Endodermal cell (in vitro differentiated cells): ENCODE results near the gene EXOC3L2. TPM values are rescaled to one million over a fixed set of nuclear protein-coding genes. Genes with fewer than 3 reads are reported as not detected.

Experiments used
- DNase-seq: peaks from one replicate; pipeline ENCODE4 v3.0.0-alpha.2; 2017
- H3K27ac ChIP-seq: 2 replicates; pipeline ENCODE4 v1.5.1; 2013; ENCODE audit warnings: mild to moderate bottlenecking, low read depth, low read length, moderate library complexity
- H3K27me3 ChIP-seq: 2 replicates; pipeline ENCODE4 v1.6.1; 2013; ENCODE audit warnings: mild to moderate bottlenecking, low read length, moderate library complexity; ENCODE audit not compliant: insufficient read depth, control insufficient read depth, poor library complexity, severe bottlenecking
- H3K36me3 ChIP-seq: 2 replicates; pipeline ENCODE4 v1.7.0; 2013; ENCODE audit warnings: mild to moderate bottlenecking, low read length, moderate library complexity; ENCODE audit not compliant: control insufficient read depth, insufficient read depth
- H3K4me1 ChIP-seq: one replicate; pipeline ENCODE4 v1.7.0; 2013; ENCODE audit warnings: low read length; ENCODE audit not compliant: control insufficient read depth, insufficient read depth
- H3K4me3 ChIP-seq: 2 replicates; pipeline ENCODE4 v1.5.1; 2013; ENCODE audit warnings: mild to moderate bottlenecking, low read length, moderate library complexity
- H3K9ac ChIP-seq: 2 replicates; pipeline ENCODE4 v1.6.1; 2013; ENCODE audit warnings: mild to moderate bottlenecking, low read length, moderate library complexity; ENCODE audit not compliant: poor library complexity, severe bottlenecking; ENCODE audit errors: extremely low read depth
- H3K9me3 ChIP-seq: 2 replicates; pipeline ENCODE4 v1.6.1; 2013; ENCODE audit warnings: mild to moderate bottlenecking, low read length, moderate library complexity; ENCODE audit not compliant: control insufficient read depth
- H3K27ac Mint-ChIP-seq: 2 replicates; pipeline ENCODE4 v1.8.0; 2020; ENCODE audit warnings: mixed read lengths
- H3K27me3 Mint-ChIP-seq: 2 replicates; pipeline ENCODE4 v1.8.0; 2021; ENCODE audit warnings: mild to moderate bottlenecking, mixed read lengths; ENCODE audit not compliant: insufficient read depth
- H3K36me3 Mint-ChIP-seq: 2 replicates; pipeline ENCODE4 v1.8.0; 2020; ENCODE audit warnings: low read depth, mixed read lengths
- H3K4me1 Mint-ChIP-seq: 2 replicates; pipeline ENCODE4 v1.8.0; 2020; ENCODE audit warnings: mixed read lengths
- H3K4me3 Mint-ChIP-seq: 2 replicates; pipeline ENCODE4 v1.8.0; 2020; ENCODE audit warnings: mild to moderate bottlenecking, moderate library complexity, mixed read lengths
- H3K9me3 Mint-ChIP-seq: 2 replicates; pipeline ENCODE4 v1.8.0; 2020; ENCODE audit warnings: mild to moderate bottlenecking, mixed read lengths
- WGBS, 2 experiments: methylation state at CpG; one replicate each; pipeline versions ENCODE4 v1.1.5 to v1.1.7; 2013; ENCODE audit warnings: missing lambda C conversion rate in 2 of 2, mixed read lengths in 1 of 2; ENCODE audit not compliant: insufficient coverage in 1 of 2, insufficient read length in 1 of 2; 5-methylcytosine and 5-hydroxymethylcytosine counted together
- total RNA-seq, 2 donors: library from RNA; stranded (reverse); fragmentation: NEBNext Ultra II Directional in 1 of 2; extraction: Animal tissue kit (Norgen Biotek cat#: 25700) in 1 of 2; gene quantifications; 2 replicates in 1 of 2; 3 replicates in 1 of 2; pipeline ENCODE4 v1.2.1, GENCODE V29; 2021
- TF ChIP-seq, protein P1 (sequence below): fragments of 200-600 bp; sonication (generic); conservative IDR thresholded peaks from 2 replicates; pipeline ENCODE4 v1.5.0; 2021; ENCODE audit warnings: antibody characterized with exemption, mild to moderate bottlenecking

The EXOC3L2 gene
- total RNA-seq, 2 donors from 2014 or later = 0.11 TPM; not detected in 1

DNA sequence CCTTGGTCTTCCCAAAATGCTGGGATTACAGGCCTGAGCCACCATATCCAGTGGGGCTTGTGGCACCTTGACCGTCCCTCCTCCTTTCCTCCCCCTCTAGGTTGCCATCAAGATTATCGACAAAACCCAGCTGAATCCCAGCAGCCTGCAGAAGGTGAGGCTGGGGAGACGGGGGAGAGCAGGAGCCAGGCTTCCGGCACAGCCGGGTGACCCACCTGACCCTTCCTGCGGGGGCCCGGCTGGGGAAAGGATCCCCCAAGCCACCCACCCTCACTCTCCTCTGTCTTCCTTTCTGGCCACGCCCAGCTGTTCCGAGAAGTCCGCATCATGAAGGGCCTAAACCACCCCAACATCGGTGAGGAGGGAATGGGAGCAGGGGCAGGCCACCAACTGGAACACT, 17.8 kb upstream of the EXOC3L2 start:
- H3K4me1 Mint-ChIP-seq = peaks cover 4% of the 10 kb centered on the region
- peaks cover 31% of the 10 kb centered on the region for H3K36me3 Mint-ChIP-seq
- Histone ChIP-seq H3K27me3 (no peaks in the 10 kb centered on the region), H3K9ac (no peak overlapping the region), H3K27ac (no peak overlapping the region), H3K36me3 (peaks cover 19% of the 10 kb centered on the region), H3K9me3 (no peaks in the 10 kb centered on the region), H3K4me1 (no peaks in the 10 kb centered on the region), H3K4me3 (no peak overlapping the region)
- TF ChIP-seq, protein P1, sequence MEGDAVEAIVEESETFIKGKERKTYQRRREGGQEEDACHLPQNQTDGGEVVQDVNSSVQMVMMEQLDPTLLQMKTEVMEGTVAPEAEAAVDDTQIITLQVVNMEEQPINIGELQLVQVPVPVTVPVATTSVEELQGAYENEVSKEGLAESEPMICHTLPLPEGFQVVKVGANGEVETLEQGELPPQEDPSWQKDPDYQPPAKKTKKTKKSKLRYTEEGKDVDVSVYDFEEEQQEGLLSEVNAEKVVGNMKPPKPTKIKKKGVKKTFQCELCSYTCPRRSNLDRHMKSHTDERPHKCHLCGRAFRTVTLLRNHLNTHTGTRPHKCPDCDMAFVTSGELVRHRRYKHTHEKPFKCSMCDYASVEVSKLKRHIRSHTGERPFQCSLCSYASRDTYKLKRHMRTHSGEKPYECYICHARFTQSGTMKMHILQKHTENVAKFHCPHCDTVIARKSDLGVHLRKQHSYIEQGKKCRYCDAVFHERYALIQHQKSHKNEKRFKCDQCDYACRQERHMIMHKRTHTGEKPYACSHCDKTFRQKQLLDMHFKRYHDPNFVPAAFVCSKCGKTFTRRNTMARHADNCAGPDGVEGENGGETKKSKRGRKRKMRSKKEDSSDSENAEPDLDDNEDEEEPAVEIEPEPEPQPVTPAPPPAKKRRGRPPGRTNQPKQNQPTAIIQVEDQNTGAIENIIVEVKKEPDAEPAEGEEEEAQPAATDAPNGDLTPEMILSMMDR = no peak
- DNase-seq = no peak
- no peaks in the 10 kb centered on the region for H3K27me3 Mint-ChIP-seq
- 95 to 100% methylated on average over 2 to 11 of the region's 11 CpGs for WGBS, 2 experiments
- no peaks in the 10 kb centered on the region for H3K9me3 Mint-ChIP-seq
- no peak overlapping the region for H3K27ac Mint-ChIP-seq
- no peak overlapping the region for H3K4me3 Mint-ChIP-seq

DNA sequence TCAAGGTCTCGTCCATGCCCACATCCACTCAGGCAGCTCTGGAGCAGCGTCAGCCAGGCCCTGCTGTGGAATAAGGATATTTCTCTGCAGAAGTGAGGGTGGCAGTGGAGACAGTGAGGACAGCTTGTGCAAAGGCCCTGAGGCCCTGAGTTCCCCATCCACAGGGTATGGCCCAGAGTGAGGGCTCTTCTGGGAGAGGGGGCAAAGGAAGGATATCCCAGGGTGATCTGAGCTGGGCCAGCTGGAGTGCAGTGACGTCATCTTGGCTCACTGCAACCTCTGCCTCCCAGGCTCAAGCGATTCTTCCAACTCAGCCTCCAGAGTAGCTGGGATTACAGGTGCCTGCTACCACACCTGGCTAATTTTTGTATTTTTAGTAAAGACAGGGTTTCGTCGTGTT, 17.4 kb upstream of the EXOC3L2 start:
- H3K36me3 Mint-ChIP-seq = peaks cover 31% of the 10 kb centered on the region
- WGBS, 2 experiments = 95 to 100% methylated on average over 4 to 6 of the region's 6 CpGs
- no peak overlapping the region for H3K4me3 Mint-ChIP-seq
- Histone ChIP-seq H3K4me3 (no peak overlapping the region), H3K4me1 (no peaks in the 10 kb centered on the region), H3K27me3 (no peaks in the 10 kb centered on the region), H3K27ac (no peak overlapping the region), H3K9me3 (no peaks in the 10 kb centered on the region), H3K9ac (no peak overlapping the region), H3K36me3 (peaks cover 18% of the 10 kb centered on the region)
- H3K9me3 Mint-ChIP-seq = no peaks in the 10 kb centered on the region
- no peak overlapping the region for H3K27ac Mint-ChIP-seq
- H3K27me3 Mint-ChIP-seq = no peaks in the 10 kb centered on the region
- peaks cover 4% of the 10 kb centered on the region for H3K4me1 Mint-ChIP-seq
- no peak for DNase-seq
- TF ChIP-seq, protein P1 = no peak

DNA sequence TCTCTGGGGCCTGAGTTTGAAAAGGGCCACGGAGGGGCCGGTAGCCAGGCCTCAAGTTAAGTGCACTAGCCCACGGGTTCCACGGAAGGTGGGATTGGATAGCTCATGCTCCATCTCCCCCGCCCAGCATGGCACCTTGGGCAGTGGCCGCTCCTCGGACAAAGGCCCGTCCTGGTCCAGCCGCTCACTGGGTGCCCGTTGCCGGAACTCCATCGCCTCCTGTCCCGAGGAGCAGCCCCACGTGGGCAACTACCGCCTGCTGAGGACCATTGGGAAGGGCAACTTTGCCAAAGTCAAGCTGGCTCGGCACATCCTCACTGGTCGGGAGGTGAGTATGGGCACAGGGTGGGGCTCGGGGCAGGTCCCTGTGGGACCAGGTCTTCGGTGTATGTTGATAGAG, 13.7 kb upstream of the EXOC3L2 start:
- Mint-ChIP-seq H3K27me3 (no peaks in the 10 kb centered on the region), H3K9me3 (no peaks in the 10 kb centered on the region), H3K4me1 (peaks cover 5% of the 10 kb centered on the region), H3K4me3 (no peak overlapping the region), H3K27ac (no peak overlapping the region), H3K36me3 (peaks cover 16% of the 10 kb centered on the region)
- Histone ChIP-seq H3K4me1 (no peaks in the 10 kb centered on the region), H3K4me3 (no peak overlapping the region), H3K27ac (no peak overlapping the region), H3K27me3 (no peaks in the 10 kb centered on the region), H3K9ac (no peak overlapping the region), H3K9me3 (no peaks in the 10 kb centered on the region), H3K36me3 (peaks cover 9% of the 10 kb centered on the region)
- no peak for DNase-seq
- 96 to 98% methylated on average over 13 to 19 of the region's 19 CpGs for WGBS, 2 experiments
- TF ChIP-seq, protein P1 = no peak
